ENCODE results near the gene ATP6V1D. TPM values are rescaled to one million over a fixed set of nuclear protein-coding genes. Genes with fewer than 3 reads are reported as not detected.
"Not testable (repeated sequence)": the region's sequence is repeated elsewhere in the genome, so short reads cannot be mapped to it uniquely, and the experiment has no call there.

The ATP6V1D gene
- total RNA-seq: 68.4 and 84.6 TPM in 2 replicates

DNA sequence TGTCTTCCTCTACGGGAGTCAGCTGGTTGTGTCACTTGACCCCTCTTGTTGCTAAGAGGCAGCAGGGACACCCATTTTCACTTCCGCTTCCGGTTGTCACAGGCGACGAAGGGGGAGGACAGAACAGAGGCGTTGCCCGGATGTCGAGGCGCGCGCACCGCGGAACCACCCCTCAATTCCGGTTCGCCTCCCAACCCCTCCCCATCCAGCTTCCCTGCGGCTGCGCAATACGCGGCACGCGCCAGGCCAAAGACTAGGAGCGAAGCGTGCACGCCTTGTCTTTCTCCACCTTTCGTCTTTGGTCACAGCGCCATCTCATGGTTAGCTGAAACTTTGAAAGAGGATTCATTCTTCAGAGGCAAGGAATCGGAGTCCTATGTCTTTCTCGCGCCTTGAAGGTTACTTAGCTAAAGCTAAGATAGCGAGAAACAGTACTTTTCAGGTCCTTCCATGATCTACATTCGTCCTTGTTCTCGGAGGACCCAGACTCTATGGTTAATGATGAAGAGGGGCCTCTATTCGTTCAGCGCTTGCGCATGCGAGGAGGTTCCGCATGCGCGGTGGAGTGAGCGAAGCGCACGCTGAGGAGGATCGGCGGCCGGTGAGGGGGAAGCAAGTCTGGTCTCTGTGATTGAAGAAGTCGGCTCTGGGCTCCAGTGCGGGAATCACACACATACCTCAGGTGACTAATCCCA lies at the start of gene ATP6V1D, which contains the start of gene EIF2S1:
Gene ATP6V1D, minus strand, starts transcription at position 30 of the 695 bp plus-strand sequence. CDS start 106 bp downstream, outside the sequence.
Gene EIF2S1, plus strand, starts transcription at position 554 of the 695 bp plus-strand sequence. CDS start 4,440 bp downstream, outside the sequence.
- DNase-seq: peak; percentile 100

DNA sequence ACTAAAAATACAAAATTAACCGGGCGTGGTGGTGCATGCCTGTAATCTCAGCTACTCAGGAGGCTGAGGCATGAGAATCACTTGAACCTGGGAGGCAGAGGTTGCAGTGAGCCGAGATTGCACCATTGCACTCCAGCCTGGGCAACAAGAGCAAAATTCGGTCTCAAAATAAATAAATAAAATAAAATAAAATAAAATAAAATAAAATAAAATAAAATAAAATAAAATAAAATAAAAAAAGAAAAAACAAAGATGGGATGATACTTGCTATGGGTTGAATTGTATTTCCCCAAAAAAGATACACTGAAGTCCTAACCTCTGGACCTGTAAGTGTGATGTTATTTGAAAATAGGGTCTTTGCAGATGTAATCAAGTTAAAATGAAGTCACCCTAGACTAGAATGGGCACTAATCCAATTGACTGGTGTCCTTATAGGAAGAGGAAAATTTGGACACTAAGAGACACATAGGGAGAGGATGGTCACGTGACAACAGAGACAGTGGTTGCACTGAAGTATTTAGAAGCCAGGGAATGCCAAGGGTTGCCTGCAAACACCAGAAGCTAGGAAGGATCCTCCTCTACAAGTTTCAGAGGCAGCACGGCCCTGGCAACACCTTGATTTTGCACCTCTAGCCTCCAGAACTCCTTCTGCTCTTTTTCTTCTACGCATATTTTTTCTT lies 48.7 kb upstream of the ATP6V1D start:
- DNase-seq: not testable (repeated sequence)

DNA sequence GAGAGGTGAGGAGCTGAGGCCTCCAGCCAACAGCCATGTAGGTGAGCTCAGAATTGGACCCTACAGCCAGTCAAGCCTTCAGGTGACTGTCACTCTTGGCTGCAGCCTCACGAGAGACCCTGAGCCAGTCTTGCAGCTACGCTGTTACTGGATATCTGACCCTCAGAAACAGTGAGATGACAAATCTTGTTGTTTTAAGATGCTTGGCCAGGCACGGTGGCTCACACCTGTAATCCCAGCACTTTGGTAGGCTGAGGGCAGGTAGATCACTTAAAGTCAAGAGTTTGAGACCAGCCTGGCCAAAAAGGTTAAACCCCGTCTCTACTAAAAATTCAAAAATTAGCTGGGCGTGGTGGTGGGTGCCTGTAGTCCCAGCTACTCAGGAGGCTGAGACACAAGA lies 46.2 kb upstream of the ATP6V1D start:
- no peak for DNase-seq

- no peak for DNase-seq
These were observed 40.8 kb upstream of the ATP6V1D start for GRCh38 chr14:67400434-67400833.

DNA sequence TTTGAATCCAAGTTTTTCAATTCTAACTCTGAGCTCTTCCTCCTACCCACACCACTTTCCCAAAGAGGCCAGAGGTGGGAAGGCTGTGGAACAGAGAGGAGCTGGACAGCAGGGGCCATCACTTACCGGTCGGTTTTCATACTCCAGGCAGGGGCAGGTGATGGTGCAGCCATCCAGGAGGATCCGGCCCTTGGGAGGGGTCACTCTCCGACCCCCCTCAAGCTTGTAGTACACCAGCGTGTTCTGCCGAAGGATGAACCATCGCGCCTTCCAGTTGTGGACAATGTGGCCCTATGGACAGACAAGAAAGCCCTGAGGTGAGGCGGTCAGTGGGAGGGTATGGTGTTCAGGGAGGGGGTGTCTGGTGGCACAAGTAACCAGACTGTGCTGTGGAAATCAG lies 37.9 kb upstream of the ATP6V1D start:
- no peak for DNase-seq

DNA sequence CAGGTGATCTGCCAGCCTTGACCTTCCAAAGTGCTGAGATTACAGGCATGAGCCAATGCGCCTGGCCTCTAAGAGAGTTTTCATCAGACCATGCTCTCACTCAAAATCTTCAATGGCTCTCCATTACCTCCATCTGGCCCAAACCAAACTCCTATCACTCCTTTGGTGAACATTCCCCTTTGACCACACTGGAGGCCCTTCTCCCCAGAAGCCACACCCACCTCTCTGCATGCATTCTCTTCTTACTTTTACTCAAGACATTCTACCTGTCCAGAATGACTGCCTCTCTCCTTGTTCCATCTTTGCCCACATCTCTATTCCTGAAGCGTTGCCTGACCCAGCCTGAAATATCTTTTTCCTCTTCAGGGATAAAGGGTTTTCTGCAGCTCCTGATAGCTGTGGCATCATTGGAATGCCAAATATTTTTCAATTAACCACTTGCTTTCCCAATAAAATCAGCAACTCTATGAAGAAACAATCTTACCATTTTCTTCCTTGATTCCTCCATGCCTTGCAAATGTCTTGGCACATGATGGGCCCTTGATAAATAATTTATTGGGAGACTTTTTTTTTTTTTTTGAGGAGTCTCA lies 36.9 kb upstream of the ATP6V1D start:
- no peak for DNase-seq

DNA sequence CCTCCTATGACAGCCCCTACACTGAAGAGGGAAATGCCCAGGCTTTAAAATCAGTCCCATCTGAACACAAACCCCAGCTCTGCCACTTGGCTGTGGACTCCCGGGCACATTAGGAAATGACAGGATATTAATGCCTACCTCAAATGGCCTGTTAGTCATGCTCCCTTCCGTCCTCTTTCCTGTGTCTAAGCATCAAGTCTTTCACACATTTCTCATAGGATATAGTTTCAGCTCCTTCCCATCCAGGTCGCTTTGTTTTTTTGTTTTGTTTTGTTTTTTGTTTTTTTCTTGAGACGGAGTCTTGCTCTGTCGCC lies 36.2 kb upstream of the ATP6V1D start:
- peak; percentile 68 for DNase-seq

DNA sequence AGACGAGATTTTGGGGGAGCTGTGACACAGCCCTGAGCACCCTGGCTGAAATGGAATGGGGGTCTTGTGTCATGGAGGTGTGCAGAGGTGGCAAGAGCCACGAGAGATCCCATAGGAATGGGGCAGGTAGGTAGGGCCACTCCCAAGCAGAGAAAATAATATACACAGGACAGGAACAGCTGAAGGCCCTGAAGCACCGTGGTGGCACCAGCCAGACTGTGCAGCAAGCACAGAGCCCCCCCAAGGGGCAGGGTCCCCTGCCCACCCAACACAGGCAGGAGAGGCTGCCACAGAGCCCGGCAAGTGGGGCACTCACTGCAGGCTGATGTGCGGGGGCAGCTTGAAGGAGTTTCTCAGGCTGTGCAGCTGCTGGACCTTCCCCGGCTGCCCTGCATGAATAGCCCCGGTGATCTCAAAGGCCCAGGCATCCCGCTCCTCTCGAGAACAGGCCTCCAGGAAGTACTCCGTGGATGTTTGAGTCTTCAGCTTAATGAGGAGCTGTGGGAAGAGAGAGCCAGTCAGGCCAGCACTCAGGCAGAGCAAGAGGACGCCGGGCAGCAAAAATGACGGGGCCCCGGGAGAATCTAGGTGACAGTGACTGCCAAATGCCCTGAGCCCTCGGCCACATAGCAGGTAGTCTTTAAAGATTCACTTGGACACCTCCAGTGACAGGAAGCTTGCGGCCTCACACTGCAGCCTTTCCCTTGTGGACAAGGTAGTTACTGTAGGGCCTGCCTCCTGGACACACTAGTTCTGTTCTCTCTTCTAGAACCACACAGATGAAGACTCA lies 35.7 kb upstream of the ATP6V1D start:
- DNase-seq: peak; percentile 54

- no peak for DNase-seq
These were observed 34.1 kb upstream of the ATP6V1D start for GRCh38 chr14:67393689-67394088.

DNA sequence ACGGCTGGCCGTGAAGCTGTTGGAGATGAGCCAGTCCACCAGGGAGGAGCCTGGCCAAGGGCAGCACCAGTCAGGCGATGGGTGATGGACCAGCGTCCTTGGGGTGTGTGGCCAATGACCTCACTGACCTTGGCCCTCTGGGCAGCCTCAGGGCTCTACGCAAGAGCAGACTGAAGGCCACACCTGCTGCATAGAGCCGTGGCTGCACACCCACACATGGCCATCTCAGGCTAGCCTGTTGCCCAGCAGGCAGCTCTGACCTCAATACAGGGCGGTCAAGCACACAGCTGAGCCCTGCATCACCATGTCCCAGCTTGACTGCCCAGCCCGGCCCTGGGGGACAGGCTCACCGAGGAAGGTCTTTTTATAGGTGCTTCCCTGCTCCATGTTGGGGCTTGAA lies 33.2 kb upstream of the ATP6V1D start:
- DNase-seq: no peak

DNA sequence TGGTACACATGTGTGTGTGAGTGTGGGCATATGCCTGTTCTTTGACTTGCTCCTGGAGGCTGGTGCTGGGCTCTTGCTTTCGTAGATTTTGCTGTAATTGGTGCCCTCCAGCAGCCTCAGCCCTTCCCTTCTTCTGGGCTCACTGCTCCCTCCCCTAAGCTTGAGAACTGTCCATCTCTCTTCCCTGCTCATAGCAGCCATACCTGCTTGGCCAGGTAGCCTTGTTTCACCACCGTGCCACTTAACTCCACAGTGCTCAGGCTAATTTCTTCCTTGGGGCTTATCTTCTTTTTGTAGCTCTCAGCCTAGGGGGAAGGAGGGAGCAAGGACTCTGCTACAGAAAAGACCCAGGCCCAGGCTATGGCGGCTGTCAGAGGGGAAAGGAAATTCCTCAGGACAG lies 32.5 kb upstream of the ATP6V1D start:
- no peak for DNase-seq

DNA sequence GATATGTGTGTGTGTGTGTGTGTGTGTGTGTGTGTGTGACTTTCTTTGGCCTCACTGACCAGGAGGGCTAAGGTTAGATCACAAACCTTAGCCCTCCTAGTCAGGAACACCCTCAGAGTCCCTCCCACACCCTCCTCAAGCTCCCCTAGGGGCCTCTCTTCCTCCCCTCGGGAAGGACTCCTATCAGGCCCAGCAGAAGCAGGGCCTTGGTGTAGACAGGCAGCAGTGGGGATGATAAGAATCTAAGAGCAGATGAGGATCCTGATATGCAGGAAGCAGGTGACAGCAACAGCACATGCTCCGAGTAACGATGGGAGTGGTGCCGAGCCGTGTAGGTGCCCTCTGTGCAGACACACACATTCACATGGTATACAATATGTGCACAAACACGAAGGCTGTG lies 31.7 kb upstream of the ATP6V1D start:
- no peak for DNase-seq

GRCh38 chr14:67389811-67390534 lies 30.4 kb upstream of the ATP6V1D start:
- no peak for DNase-seq

GRCh38 chr14:67389275-67389674 lies 29.7 kb upstream of the ATP6V1D start:
- DNase-seq: no peak

DNA sequence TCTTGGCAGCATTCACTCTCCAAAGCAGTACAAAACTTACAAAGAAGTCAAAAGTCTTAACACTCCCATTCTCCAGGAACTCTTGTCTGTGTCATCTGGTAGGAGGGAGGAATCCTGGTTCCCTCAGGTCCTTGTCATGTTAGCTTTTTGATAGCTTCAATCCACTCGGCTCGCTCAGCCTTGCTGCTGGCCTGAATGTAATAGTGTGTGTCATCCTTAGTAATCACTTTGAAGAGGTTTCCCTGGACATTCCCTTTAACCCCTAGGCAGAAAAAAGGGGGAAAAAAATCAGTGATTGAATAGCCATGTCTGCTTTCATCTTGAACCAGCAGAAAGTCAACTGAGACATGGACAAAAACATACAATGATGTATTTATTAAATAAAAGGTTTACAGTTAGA lies 27.6 kb upstream of the ATP6V1D start:
- no peak for DNase-seq

GRCh38 chr14:67385618-67386017 lies 26.0 kb upstream of the ATP6V1D start:
- no peak for DNase-seq

GRCh38 chr14:67385120-67385519 lies 25.5 kb upstream of the ATP6V1D start:
- DNase-seq: no peak

- DNase-seq: no peak
These were observed 18.3 kb upstream of the ATP6V1D start for GRCh38 chr14:67377916-67378315.

DNA sequence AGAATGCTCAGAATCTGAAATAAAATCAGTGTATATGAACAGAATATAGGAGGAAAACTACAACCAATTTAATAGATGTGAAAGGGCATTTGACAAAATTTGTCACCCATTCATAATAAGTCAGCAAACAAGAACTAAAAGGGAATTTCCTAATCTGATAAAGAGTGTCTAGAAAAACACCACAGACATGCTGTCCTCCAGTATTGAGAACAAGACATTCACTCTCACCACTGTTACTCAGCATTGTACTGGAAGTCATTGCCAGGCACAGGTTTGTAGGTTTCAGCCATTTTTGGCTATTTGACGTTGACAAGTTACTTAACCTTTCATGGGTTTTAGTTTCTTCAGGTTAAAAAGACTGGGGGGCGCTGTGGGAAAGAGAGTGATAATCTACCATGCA lies 13.7 kb upstream of the ATP6V1D start:
- DNase-seq: no peak

DNA sequence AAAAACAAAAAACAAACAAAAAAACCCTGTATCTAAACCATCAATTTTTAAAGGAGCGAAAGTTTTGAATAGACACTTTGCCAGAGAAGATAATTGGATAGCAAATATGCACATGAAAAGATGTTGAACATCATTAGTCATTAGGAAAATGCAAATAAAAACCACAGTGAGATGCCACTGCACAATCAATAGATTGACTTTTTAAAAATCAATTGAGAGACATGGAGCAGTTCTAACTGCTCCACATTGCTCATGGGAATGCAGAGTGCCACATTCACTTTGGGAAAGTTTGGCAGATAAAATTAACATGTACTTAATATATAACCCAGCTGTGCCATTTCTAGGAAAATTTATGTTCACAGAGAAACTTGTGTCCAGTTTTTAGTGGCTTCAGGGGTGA lies 13.2 kb upstream of the ATP6V1D start:
- DNase-seq: no peak

GRCh38 chr14:67371247-67372148 lies 11.9 kb upstream of the ATP6V1D start:
- no peak for DNase-seq

All from dermis blood vessel endothelial cell (primary cell).